ENCODE results near the gene SCRG1. TPM values are rescaled to one million over a fixed set of nuclear protein-coding genes. Genes with fewer than 3 reads are reported as not detected.

The SCRG1 gene
- total RNA-seq, 1 donor from 2014 or later = 5.1 TPM

DNA sequence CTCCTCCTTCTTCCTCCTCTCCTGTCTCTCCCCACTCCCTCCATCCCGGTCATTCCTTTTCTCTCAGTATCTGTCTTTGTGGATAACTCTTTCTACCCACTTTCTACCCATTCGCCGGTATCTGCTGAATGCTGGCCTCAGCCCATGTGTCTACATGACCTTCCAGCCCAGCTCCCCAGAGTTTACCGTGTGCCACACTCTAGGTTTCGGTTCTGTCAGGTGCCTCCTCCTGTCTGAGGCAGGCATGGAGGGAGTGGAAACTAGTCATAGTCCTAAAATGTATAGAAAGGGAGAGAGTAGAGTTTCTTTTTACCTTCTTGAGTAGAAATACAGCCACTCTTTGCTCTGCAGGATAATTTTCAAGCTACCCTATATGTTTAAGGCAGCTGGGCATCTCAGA lies 33.5 kb upstream of the SCRG1 start:
- no peak overlapping the region for H3K27ac Mint-ChIP-seq (ENCODE audit: unreplicated experiment)
- H3K27me3 Mint-ChIP-seq (ENCODE audit: low read depth) = no peaks in the 10 kb centered on the region
- H3K9me3 Mint-ChIP-seq = no peaks in the 10 kb centered on the region
- TF ChIP-seq, protein P1, sequence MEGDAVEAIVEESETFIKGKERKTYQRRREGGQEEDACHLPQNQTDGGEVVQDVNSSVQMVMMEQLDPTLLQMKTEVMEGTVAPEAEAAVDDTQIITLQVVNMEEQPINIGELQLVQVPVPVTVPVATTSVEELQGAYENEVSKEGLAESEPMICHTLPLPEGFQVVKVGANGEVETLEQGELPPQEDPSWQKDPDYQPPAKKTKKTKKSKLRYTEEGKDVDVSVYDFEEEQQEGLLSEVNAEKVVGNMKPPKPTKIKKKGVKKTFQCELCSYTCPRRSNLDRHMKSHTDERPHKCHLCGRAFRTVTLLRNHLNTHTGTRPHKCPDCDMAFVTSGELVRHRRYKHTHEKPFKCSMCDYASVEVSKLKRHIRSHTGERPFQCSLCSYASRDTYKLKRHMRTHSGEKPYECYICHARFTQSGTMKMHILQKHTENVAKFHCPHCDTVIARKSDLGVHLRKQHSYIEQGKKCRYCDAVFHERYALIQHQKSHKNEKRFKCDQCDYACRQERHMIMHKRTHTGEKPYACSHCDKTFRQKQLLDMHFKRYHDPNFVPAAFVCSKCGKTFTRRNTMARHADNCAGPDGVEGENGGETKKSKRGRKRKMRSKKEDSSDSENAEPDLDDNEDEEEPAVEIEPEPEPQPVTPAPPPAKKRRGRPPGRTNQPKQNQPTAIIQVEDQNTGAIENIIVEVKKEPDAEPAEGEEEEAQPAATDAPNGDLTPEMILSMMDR (conservative IDR thresholded peaks at IDR 0.05) = no peak
- DNase-seq (ENCODE audit: low read depth, low spot score) = no peak
- peaks cover 5% of the 10 kb centered on the region for H3K4me1 Mint-ChIP-seq
- no peak overlapping the region for H3K4me3 Mint-ChIP-seq
- H3K36me3 Mint-ChIP-seq (ENCODE audit: low read depth) = peaks cover 3% of the 10 kb centered on the region

DNA sequence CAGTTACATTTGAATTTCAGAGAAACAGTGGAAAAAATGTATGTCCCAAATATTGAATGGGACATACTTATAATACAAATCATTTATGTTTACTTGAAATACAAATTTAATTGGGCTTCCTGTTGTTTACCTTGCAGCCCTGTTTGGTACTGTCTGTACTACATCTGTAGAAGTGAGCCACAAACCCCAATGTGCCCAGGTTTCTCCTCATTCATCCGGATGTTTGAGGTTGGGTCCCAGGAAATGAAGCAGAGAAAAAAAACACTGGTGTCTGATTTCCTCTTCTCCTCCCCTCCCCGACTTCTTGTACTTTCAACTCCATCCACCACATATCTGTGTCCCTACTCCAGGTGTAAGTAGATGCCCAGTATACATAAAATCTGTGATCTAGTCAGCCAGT lies 27.1 kb upstream of the SCRG1 start:
- H3K27me3 Mint-ChIP-seq (ENCODE audit: low read depth) = no peaks in the 10 kb centered on the region
- no peak overlapping the region for H3K27ac Mint-ChIP-seq (ENCODE audit: unreplicated experiment)
- no peaks in the 10 kb centered on the region for H3K9me3 Mint-ChIP-seq
- TF ChIP-seq, protein P1 (conservative IDR thresholded peaks at IDR 0.05) = no peak
- no peak overlapping the region for H3K4me3 Mint-ChIP-seq
- no peak for DNase-seq (ENCODE audit: low read depth, low spot score)
- H3K4me1 Mint-ChIP-seq = no peaks in the 10 kb centered on the region
- peaks cover 3% of the 10 kb centered on the region for H3K36me3 Mint-ChIP-seq (ENCODE audit: low read depth)

DNA sequence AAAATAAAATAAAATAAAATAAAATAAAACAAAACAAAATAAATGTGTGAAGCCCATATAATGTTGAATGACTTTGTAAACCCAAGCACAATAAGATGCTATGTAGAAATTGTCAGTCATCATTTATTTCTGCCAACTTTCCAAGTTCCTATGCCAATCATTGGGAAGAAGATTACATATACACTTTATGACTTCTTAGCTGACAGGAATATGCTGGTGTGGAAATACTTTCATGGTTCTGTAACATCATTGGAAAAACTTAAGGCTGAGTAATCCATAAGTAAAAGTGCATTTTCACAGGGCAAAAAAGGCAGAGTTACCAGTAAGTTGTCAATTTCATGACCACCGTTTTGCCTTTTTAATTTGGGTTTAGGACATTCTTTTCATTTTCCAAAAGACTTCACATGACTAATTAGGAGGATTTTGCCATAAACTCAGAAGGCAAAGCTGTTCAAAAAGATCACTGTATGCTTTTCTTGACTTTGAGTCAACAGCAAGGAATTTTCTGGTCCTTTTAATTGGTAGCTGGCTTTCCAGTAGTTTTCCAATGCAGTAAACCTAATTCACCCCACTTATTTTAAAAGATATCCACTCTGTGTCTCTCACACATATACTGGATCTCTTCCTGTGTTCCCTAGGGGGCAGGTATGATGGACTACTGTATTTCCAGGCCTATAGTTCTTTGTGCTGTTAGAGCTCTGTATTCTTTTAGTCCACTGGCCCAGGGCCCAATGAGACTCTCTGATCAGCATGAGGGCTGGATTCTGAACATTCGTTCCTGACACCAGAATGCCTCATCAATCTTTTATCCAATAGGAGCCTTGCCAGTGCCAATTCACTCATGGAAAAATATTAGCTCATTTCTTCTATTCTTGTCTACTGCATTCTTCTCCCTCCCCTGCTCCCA lies 26.2 kb upstream of the SCRG1 start:
- Mint-ChIP-seq H3K36me3 (ENCODE audit: low read depth) (peaks cover 3% of the 10 kb centered on the region), H3K4me1 (peaks cover 4% of the 10 kb centered on the region)

DNA sequence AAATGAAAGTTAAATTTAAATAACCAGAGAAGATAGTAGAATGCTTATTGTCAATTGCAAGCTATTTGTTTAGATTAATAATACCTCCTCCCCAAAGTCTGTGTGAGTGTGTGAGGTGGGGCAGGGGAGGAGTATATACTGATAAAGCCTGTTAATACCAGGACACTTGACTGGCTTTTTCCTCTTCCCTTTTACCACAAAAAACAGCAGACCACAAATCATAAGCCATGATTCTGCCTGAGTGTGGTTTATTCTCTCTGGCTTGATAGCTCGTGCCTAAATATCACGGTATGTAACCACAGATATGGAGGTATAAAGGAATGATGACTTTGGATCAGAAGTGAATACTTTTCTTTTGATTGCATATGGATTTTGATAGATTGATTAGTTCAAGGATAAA lies 21.9 kb upstream of the SCRG1 start:
- no peaks in the 10 kb centered on the region for H3K36me3 Mint-ChIP-seq (ENCODE audit: low read depth)
- DNase-seq (ENCODE audit: low read depth, low spot score) = no peak
- H3K4me3 Mint-ChIP-seq = no peak overlapping the region

More for the DNA sequence above, 26.2 kb upstream of the SCRG1 start:
- Mint-ChIP-seq H3K9me3 (no peaks in the 10 kb centered on the region), H3K27me3 (ENCODE audit: low read depth) (no peaks in the 10 kb centered on the region), H3K4me3 (no peak overlapping the region), H3K27ac (ENCODE audit: unreplicated experiment) (peak overlapping the region; percentile 71)
- no peak for DNase-seq (ENCODE audit: low read depth, low spot score)
- TF ChIP-seq, protein P1 (conservative IDR thresholded peaks at IDR 0.05) = no peak

DNA sequence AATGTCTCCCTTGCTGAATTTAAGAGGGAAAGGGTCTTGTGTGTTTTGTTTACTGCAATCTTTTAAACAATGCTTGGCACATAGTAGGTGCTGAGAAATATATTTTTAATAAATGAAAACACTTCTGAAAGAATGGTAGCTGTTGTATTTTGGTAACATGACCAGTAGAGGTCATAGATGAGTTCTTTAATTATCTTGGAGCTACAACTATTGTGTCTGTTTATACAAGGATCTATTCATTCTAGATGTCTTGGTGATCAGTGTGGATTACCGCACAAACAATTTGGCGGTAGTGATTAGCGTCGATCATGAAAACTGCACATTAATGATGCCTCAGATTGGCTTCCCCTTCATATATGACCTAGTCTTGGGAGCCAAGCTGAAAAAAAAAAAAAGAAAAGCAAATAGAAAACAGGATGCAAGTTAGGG lies 21.4 kb upstream of the SCRG1 start:
- no peaks in the 10 kb centered on the region for H3K9me3 Mint-ChIP-seq
- H3K4me3 Mint-ChIP-seq = no peak overlapping the region
- no peaks in the 10 kb centered on the region for H3K27me3 Mint-ChIP-seq (ENCODE audit: low read depth)
- H3K36me3 Mint-ChIP-seq (ENCODE audit: low read depth) = no peaks in the 10 kb centered on the region
- peaks cover 13% of the 10 kb centered on the region for H3K4me1 Mint-ChIP-seq
- DNase-seq (ENCODE audit: low read depth, low spot score) = no peak
- no peak overlapping the region for H3K27ac Mint-ChIP-seq (ENCODE audit: unreplicated experiment)
- TF ChIP-seq, protein P1 (conservative IDR thresholded peaks at IDR 0.05) = peak; percentile 71

More for the DNA sequence above, 21.9 kb upstream of the SCRG1 start:
- Mint-ChIP-seq H3K27ac (ENCODE audit: unreplicated experiment) (no peak overlapping the region), H3K27me3 (ENCODE audit: low read depth) (no peaks in the 10 kb centered on the region), H3K4me1 (peaks cover 8% of the 10 kb centered on the region), H3K9me3 (no peaks in the 10 kb centered on the region)
- TF ChIP-seq, protein P1 (conservative IDR thresholded peaks at IDR 0.05) = no peak

Data from neural crest cell (in vitro differentiated cells).